HUES64 (cell line): ENCODE results near the gene SATB1. TPM values are rescaled to one million over a fixed set of nuclear protein-coding genes. Genes with fewer than 3 reads are reported as not detected.
"Not testable (repeated sequence)": the region's sequence is repeated elsewhere in the genome, so short reads cannot be mapped to it uniquely, and the experiment has no call there.

ENCODE experiments used
- H3K27ac ChIP-seq: 2 replicates; pipeline ENCODE4 v1.7.0; 2013; ENCODE audit warnings: low read depth, low read length, inconsistent platforms
- H3K27me3 ChIP-seq: 2 replicates; pipeline ENCODE4 v1.6.1; 2013; ENCODE audit warnings: mild to moderate bottlenecking, low read length; ENCODE audit not compliant: insufficient read depth
- H3K36me3 ChIP-seq: 2 replicates; pipeline ENCODE4 v1.6.1; 2013; ENCODE audit warnings: mild to moderate bottlenecking, low read length; ENCODE audit not compliant: insufficient read depth
- H3K4me1 ChIP-seq: 2 replicates; pipeline ENCODE4 v1.6.1; 2013; ENCODE audit warnings: mild to moderate bottlenecking, low read length, moderate library complexity; ENCODE audit not compliant: insufficient read depth
- H3K4me3 ChIP-seq: 2 replicates; pipeline ENCODE4 v1.5.1; 2013; ENCODE audit warnings: mild to moderate bottlenecking, low read length, moderate library complexity
- H3K9ac ChIP-seq: 2 replicates; pipeline ENCODE4 v1.6.1; 2013; ENCODE audit warnings: mild to moderate bottlenecking, low read depth, low read length
- H3K9me3 ChIP-seq: 2 replicates; pipeline ENCODE4 v1.6.1; 2013; ENCODE audit warnings: low read depth, low read length; ENCODE audit not compliant: insufficient read depth
- WGBS: fragments of 150-250, 120-280 bp; methylation state at CpG from one replicate; pipeline ENCODE4 v1.1.7; 2013; ENCODE audit warnings: missing lambda C conversion rate; 5-methylcytosine and 5-hydroxymethylcytosine counted together
- polyA plus RNA-seq, 2 experiments: library from polyadenylated mRNA; stranded (reverse); fragments of 50-300 nt; gene quantifications; one replicate each; pipeline ENCODE4 v1.2.3, GENCODE V29; 2013

The SATB1 gene
- polyA plus RNA-seq (2013, experiment 1 of 2) = 13.3 TPM
- 19.4 TPM for polyA plus RNA-seq (2013, experiment 2 of 2)

- peak within 1 kb of the TSS; percentile 16; the same call in 1 of the 2 replicates for H3K27ac ChIP-seq
Observed at GRCh38 chr3:18424729-18425640, at the start of gene SATB1. TSS of gene SATB1 (minus strand) at chr3:18425339. CDS start at chr3:18420967, 4,372 bp downstream.

DNA sequence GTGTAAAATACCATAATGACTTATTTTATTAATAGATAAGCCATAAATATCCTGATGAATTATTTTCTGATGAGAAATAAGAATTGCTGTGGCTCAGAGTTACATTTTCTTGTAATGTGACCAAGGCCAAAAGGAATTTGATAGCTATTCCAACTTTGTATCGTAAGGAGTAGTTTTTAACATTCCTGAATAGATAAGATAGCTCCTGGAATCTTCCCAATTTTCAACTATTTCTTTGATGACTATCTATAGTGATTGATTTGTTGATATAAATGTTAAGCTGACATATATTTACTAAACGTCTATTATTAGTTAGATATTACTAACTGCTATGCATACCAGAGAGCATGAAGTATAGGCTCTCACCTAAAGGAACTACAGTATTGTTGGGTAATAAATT is 49.1 kb upstream of the SATB1 start:
- no peaks in the 10 kb centered on the region for H3K9me3 ChIP-seq
- no peak overlapping the region for H3K27ac ChIP-seq
- no peaks in the 10 kb centered on the region for H3K36me3 ChIP-seq
- no peaks in the 10 kb centered on the region for H3K4me1 ChIP-seq
- no peak overlapping the region for H3K4me3 ChIP-seq
- no peak overlapping the region for H3K9ac ChIP-seq
- WGBS = 92% methylated on average over 1 of the region's 2 CpGs
- H3K27me3 ChIP-seq = no peaks in the 10 kb centered on the region

More at GRCh38 chr3:18424729-18425640, at the start of gene SATB1:
- Histone ChIP-seq H3K27me3 (peaks cover 7% of the 10 kb centered on the region; the same call in 1 of the 2 replicates), H3K36me3 (no peaks in the 10 kb centered on the region), H3K9me3 (no peaks in the 10 kb centered on the region), H3K9ac (peak within 1 kb of the TSS; percentile 68), H3K4me1 (peaks cover 18% of the 10 kb centered on the region), H3K4me3 (peak within 1 kb of the TSS; percentile 82)
- under 1% methylated on average over 81 of the region's 89 CpGs for whole genome bisulfite sequencing

- Histone ChIP-seq H3K9me3 (no peaks in the 10 kb centered on the region), H3K27me3 (no peaks in the 10 kb centered on the region), H3K4me1 (no peaks in the 10 kb centered on the region), H3K9ac (no peak overlapping the region), H3K36me3 (no peaks in the 10 kb centered on the region), H3K27ac (no peak overlapping the region), H3K4me3 (no peak overlapping the region)
- 78% methylated on average over 1 of the region's 1 CpG for WGBS
Observed at GRCh38 chr3:18469775-18470174, 44.6 kb upstream of the SATB1 start.

- H3K4me3 ChIP-seq = no peak overlapping the region
- H3K27ac ChIP-seq = no peak overlapping the region
- H3K4me1 ChIP-seq = no peaks in the 10 kb centered on the region
- no peaks in the 10 kb centered on the region for H3K36me3 ChIP-seq
- H3K9ac ChIP-seq = no peak overlapping the region
- WGBS = 90% methylated on average over 1 of the region's 1 CpG
- H3K27me3 ChIP-seq = no peaks in the 10 kb centered on the region
- H3K9me3 ChIP-seq = no peaks in the 10 kb centered on the region
Observed at GRCh38 chr3:18466136-18466535, 41.0 kb upstream of the SATB1 start.

DNA sequence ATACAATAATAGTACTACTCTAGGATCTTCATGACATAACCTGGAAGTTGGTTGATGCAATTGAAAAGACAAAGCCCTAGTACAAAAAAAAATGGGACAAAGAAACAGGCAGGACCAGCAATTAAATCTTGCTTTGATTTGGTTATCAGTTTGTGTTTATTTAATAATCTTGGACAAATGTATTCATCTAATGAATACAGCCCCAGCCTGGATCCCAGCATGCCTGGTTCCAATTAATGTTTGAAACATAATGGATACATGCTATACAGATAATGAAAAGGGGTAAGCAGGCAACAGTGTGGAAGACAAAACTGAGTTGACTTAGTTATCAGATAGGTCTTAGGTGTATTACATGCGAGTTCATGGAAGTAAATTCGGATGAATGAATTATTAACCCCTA is 29.6 kb upstream of the SATB1 start:
- no peaks in the 10 kb centered on the region for H3K27me3 ChIP-seq
- H3K27ac ChIP-seq = no peak overlapping the region
- no peak overlapping the region for H3K4me3 ChIP-seq
- H3K9ac ChIP-seq = no peak overlapping the region
- no peaks in the 10 kb centered on the region for H3K36me3 ChIP-seq
- WGBS = 94% methylated on average over 2 of the region's 2 CpGs
- no peaks in the 10 kb centered on the region for H3K4me1 ChIP-seq
- H3K9me3 ChIP-seq = no peaks in the 10 kb centered on the region

GRCh38 chr3:18449618-18450017 is 24.5 kb upstream of the SATB1 start:
- Histone ChIP-seq H3K4me1 (peaks cover 14% of the 10 kb centered on the region), H3K27me3 (peaks cover 15% of the 10 kb centered on the region)
- not testable (repeated sequence) for H3K9ac ChIP-seq, H3K36me3 ChIP-seq, H3K9me3 ChIP-seq, H3K27ac ChIP-seq, H3K4me3 ChIP-seq
- WGBS = 96% methylated on average over 5 of the region's 6 CpGs

DNA sequence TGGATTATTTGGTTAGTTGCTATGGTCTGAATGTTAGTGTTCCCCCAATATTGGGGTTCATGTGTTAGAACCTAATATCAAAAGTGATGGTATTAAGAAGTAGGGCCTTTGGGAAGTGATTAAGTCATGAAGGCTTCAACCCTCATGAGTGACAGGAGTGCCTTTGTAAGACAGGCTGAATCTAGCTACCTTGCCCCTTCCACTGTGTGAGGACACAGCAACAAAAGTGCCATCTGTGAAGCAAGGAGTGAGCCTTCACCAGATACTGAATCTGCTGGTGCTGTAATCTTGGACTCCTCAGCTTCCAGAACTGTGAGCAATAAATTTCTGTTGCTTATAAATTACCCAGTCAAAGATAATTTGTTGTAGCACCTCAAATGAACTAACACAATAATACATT is 22.6 kb upstream of the SATB1 start:
- no peaks in the 10 kb centered on the region for H3K36me3 ChIP-seq
- no peak overlapping the region for H3K4me3 ChIP-seq
- H3K4me1 ChIP-seq = peaks cover 22% of the 10 kb centered on the region
- no peak overlapping the region for H3K27ac ChIP-seq
- H3K27me3 ChIP-seq = peaks cover 33% of the 10 kb centered on the region
- H3K9ac ChIP-seq = no peak overlapping the region
- peaks cover 7% of the 10 kb centered on the region; the same call in 1 of the 2 replicates for H3K9me3 ChIP-seq

- 56% methylated on average over 4 of the region's 7 CpGs for WGBS
- peak overlapping the region; percentile 54 for H3K4me3 ChIP-seq
- H3K4me1 ChIP-seq = peaks cover 24% of the 10 kb centered on the region
- H3K36me3 ChIP-seq = no peaks in the 10 kb centered on the region
- 0 out of 2 replicates have a peak overlapping the region, but pooled peaks have one; percentile 1 for H3K9ac ChIP-seq
- peaks cover 47% of the 10 kb centered on the region for H3K27me3 ChIP-seq
- no peak overlapping the region for H3K27ac ChIP-seq
- H3K9me3 ChIP-seq = peaks cover 7% of the 10 kb centered on the region; the same call in 1 of the 2 replicates
Observed at GRCh38 chr3:18446149-18446825, 21.1 kb upstream of the SATB1 start.

DNA sequence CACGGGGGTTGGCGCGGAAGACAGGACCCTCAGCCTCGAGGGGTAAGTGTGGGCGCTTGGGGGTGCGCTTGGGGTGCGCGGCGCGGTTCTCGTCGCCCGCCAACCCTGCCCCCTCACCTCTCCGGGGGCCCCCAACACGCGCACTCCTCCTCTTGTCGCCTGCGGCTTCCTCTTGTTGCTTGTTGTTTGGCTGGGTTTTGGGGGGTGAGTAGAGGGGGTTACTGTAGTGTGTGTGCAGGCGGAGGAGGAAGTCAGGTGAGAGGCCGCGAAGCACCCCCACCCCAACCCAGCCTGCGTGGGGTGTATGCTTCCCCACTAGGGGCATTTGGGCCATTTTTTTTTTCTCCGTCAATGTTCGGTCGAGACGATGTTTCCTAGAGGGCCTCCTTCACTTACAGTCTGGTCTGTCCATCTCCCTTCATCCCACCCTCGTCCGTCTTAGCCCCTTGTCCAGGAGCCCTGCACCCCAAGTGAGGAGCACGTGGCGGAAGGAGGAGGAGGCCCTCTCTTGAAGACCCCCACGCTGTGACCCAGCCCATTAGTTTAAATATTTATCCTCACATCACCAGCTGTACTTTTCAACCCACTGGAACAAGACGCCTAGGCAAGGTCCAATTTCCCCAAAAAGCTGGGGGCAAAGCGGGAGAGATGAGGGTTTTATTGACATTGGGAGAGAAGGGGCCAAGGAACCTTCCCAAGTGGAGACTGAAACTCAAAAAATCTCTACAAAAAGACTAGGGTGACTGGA is 20.4 kb upstream of the SATB1 start:
- peaks cover 7% of the 10 kb centered on the region; the same call in 1 of the 2 replicates for H3K9me3 ChIP-seq
- no peak overlapping the region for H3K27ac ChIP-seq
- no peaks in the 10 kb centered on the region for H3K36me3 ChIP-seq
- H3K4me3 ChIP-seq = peak overlapping the region; percentile 54
- peaks cover 54% of the 10 kb centered on the region for H3K27me3 ChIP-seq
- peaks cover 24% of the 10 kb centered on the region for H3K4me1 ChIP-seq
- H3K9ac ChIP-seq = peak overlapping the region; percentile 62
- 5% methylated on average over 27 of the region's 33 CpGs for WGBS

DNA sequence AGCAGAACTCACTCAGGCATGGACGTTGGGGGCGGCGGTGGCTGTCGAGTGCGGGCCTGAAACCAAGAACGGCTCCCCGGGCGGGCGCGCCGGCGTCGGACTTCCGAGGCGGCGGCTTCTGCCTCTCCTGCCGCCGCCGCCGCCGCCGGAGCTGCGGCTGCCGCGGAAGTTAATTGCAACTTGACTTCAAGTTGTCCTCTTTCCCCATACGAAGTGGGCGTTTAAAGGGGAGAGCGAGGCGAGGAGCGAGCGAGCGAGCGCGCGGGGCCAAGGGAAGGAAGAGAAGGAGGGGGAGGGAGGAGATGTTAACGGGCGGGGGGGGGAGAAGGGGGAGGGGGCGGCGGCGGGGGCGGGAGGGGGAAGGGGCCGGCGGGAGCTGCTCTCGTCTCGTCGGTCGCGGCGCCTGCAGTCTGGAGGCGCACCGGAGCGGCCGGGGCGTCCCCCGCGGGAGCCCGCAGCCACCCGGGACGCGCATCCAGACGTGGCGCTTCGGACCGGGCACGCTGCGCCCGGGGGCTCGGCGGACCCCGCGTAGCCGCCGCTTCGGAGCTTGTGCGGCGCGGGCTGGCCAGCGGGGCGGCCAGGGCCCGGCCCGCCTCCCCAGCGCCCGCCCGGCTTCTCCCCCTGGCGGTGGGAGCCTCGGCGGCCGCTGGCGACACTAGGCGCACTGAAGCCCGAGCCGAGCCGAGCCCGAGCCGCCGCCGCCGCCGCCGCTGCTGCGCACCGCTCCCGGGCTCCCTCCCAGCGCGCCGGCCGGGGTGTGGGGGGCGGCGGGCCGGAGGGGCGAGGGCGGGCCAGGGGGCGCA is 19.7 kb upstream of the SATB1 start:
- Histone ChIP-seq H3K36me3 (no peaks in the 10 kb centered on the region), H3K9ac (peak overlapping the region; percentile 78), H3K4me3 (peak overlapping the region; percentile 74), H3K27me3 (peaks cover 58% of the 10 kb centered on the region), H3K27ac (no peak overlapping the region), H3K9me3 (peaks cover 7% of the 10 kb centered on the region; the same call in 1 of the 2 replicates), H3K4me1 (peaks cover 24% of the 10 kb centered on the region)
- WGBS = under 1% methylated on average over 95 of the region's 113 CpGs
